Measurements from ENCODE around the gene OPTC. TPM values are rescaled to one million over a fixed set of nuclear protein-coding genes. Genes with fewer than 3 reads are reported as not detected.

Gene OPTC
- total RNA-seq, 1 donor from 2014 or later = not detected

GRCh38 chr1:203558064-203558760 lies 64.3 kb downstream of the OPTC start:
- peak; percentile 96 for DNase-seq (ENCODE audit: low spot score)

Other genes with a start within 250 kb of the OPTC start
- gene BTG2, start 188.6 kb upstream of the OPTC start, total RNA-seq (ENCODE audit: insufficient read depth, low replicate concordance) = 63.3 TPM
- 227 TPM for gene FMOD, start 143.0 kb upstream of the OPTC start, total RNA-seq (ENCODE audit: insufficient read depth, low replicate concordance)
- gene PRELP, start 18.3 kb upstream of the OPTC start, total RNA-seq (ENCODE audit: insufficient read depth, low replicate concordance) = 7.0 TPM
- gene ATP2B4, start 132.7 kb downstream of the OPTC start, total RNA-seq (ENCODE audit: insufficient read depth, low replicate concordance) = 91.5 TPM

All from umbilical cord (tissue), 2 donors.